Neutrophil (primary cell): ENCODE results near the gene CBLL1.

Experiments used
- H3K27ac ChIP-seq: fragments of 200-600 bp; sonication (generic); 2 replicates; pipeline ENCODE4 v1.5.1; 2016; ENCODE audit warnings: mild to moderate bottlenecking, moderate library complexity
- H3K27me3 ChIP-seq: fragments of 200-600 bp; sonication (generic); 2 replicates; pipeline ENCODE4 v1.6.0; 2016; ENCODE audit warnings: mild to moderate bottlenecking
- H3K36me3 ChIP-seq: fragments of 200-600 bp; sonication (generic); 2 replicates; pipeline ENCODE4 v1.5.1; 2017
- H3K4me1 ChIP-seq, 2 experiments: fragments of 200-600 bp in 1 of 2; sonication (generic) in 1 of 2; 1 replicate in 1 of 2; 2 replicates in 1 of 2; pipeline versions ENCODE4 v1.5.1 to v1.6.1; 2013 to 2016; ENCODE audit warnings: low read depth in 1 of 2, low read length in 1 of 2, mild to moderate bottlenecking in 1 of 2, moderate library complexity in 1 of 2; ENCODE audit not compliant: control insufficient read depth in 1 of 2, insufficient read depth in 1 of 2
- H3K4me3 ChIP-seq, 2 experiments: fragments of 200-600 bp in 1 of 2; sonication (generic) in 1 of 2; 1 replicate in 1 of 2; 2 replicates in 1 of 2; pipeline ENCODE4 v1.5.1; 2013 to 2016; ENCODE audit warnings: low read depth in 1 of 2, low read length in 1 of 2, mild to moderate bottlenecking in 1 of 2, moderate library complexity in 1 of 2
- H3K9me3 ChIP-seq: fragments of 200-600 bp; sonication (generic); 2 replicates; pipeline ENCODE4 v1.5.1; 2016
- TF ChIP-seq, protein P1 (sequence below): fragments of 200-600 bp; sonication (generic); IDR thresholded peaks from 2 replicates; pipeline ENCODE4 v1.5.1; 2016; ENCODE audit warnings: antibody characterized with exemption

CBLL1 gene

DNA sequence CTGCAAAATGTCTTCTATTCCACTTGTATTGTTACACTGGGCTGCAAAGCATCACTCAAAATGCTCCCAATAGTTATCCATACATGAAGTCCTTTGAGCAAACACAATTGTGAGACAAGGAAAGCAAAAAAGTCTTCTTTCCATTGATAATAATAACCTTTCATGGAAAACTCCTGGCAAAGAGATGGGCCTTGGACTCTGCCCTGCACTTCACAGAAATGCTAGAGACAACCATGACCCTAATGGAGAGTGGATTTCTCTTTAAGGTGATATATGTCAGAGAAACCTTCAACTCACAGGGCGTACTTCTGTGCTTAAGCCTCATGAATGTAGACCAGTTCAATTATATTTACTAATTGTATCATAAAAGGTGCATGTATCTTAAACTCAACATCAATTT is 39.7 kb downstream of the CBLL1 start:
- TF ChIP-seq, protein P1, sequence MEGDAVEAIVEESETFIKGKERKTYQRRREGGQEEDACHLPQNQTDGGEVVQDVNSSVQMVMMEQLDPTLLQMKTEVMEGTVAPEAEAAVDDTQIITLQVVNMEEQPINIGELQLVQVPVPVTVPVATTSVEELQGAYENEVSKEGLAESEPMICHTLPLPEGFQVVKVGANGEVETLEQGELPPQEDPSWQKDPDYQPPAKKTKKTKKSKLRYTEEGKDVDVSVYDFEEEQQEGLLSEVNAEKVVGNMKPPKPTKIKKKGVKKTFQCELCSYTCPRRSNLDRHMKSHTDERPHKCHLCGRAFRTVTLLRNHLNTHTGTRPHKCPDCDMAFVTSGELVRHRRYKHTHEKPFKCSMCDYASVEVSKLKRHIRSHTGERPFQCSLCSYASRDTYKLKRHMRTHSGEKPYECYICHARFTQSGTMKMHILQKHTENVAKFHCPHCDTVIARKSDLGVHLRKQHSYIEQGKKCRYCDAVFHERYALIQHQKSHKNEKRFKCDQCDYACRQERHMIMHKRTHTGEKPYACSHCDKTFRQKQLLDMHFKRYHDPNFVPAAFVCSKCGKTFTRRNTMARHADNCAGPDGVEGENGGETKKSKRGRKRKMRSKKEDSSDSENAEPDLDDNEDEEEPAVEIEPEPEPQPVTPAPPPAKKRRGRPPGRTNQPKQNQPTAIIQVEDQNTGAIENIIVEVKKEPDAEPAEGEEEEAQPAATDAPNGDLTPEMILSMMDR: no peak
- Histone ChIP-seq H3K4me1 (no peaks in the 10 kb centered on the region), H3K36me3 (no peaks in the 10 kb centered on the region), H3K4me3 (no peak overlapping the region), H3K27me3 (no peaks in the 10 kb centered on the region), H3K27ac (no peak overlapping the region), H3K9me3 (no peaks in the 10 kb centered on the region)

DNA sequence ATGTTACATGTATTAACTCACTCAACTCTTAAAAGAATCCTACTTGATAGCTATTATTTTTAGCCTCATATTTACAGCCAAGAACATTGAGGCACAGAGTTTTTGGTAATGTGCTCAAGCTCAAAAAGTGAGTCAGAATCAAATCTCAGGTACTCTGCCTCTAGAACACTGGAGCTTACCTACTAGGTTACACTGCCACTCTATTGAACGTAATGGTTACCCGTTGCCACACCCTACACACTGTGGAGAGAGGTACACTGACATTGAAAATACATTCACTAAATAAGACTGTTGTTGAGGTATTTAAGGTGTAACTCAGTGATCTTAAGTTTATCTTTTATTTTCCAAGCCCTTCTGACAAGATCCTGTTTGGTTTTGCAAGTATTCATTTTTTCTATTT is 41.2 kb downstream of the CBLL1 start:
- no peak overlapping the region for H3K4me3 ChIP-seq
- no peaks in the 10 kb centered on the region for H3K4me1 ChIP-seq
- H3K36me3 ChIP-seq: no peaks in the 10 kb centered on the region
- no peaks in the 10 kb centered on the region for H3K9me3 ChIP-seq
- TF ChIP-seq, protein P1: no peak
- no peaks in the 10 kb centered on the region for H3K27me3 ChIP-seq
- no peak overlapping the region for H3K27ac ChIP-seq

DNA sequence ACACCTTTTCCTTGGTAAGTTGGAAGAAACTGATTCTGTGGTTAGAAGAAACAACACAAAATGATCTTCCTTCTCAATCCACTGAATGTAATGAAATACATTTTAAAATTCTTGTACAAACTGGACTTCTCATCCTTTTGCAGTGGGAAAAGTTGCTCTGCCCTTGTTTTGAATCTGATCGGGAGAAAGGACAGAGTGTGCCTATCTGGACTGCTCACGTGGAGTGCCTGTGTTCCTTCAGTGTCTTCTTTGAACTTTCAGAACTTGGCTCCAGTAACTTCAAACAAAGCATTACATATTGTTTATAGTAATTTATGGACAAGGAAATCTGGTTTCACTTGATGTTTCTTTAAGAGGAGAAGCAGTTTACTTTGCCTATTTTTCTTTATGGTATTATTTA is 42.0 kb downstream of the CBLL1 start:
- H3K27me3 ChIP-seq: no peaks in the 10 kb centered on the region
- H3K4me3 ChIP-seq: no peak overlapping the region
- no peaks in the 10 kb centered on the region for H3K36me3 ChIP-seq
- TF ChIP-seq, protein P1: no peak
- H3K4me1 ChIP-seq: no peaks in the 10 kb centered on the region
- H3K9me3 ChIP-seq: no peaks in the 10 kb centered on the region
- no peak overlapping the region for H3K27ac ChIP-seq

- TF ChIP-seq, protein P1: no peak
These were observed 44.3 kb downstream of the CBLL1 start for GRCh38 chr7:107788216-107788615.

GRCh38 chr7:107788662-107789061 is 44.7 kb downstream of the CBLL1 start:
- Histone ChIP-seq H3K27ac (no peak overlapping the region), H3K36me3 (no peaks in the 10 kb centered on the region), H3K9me3 (no peaks in the 10 kb centered on the region), H3K4me3 (no peak overlapping the region), H3K4me1 (no peaks in the 10 kb centered on the region), H3K27me3 (no peaks in the 10 kb centered on the region)
- TF ChIP-seq, protein P1: no peak

More at GRCh38 chr7:107788216-107788615, 44.3 kb downstream of the CBLL1 start:
- H3K36me3 ChIP-seq: no peaks in the 10 kb centered on the region
- H3K27me3 ChIP-seq: no peaks in the 10 kb centered on the region
- no peak overlapping the region for H3K4me3 ChIP-seq
- no peaks in the 10 kb centered on the region for H3K4me1 ChIP-seq
- H3K27ac ChIP-seq: no peak overlapping the region
- H3K9me3 ChIP-seq: no peaks in the 10 kb centered on the region

- Histone ChIP-seq H3K9me3 (no peaks in the 10 kb centered on the region), H3K4me1 (no peaks in the 10 kb centered on the region), H3K27me3 (peaks cover 7% of the 10 kb centered on the region), H3K4me3 (no peak overlapping the region), H3K27ac (no peak overlapping the region), H3K36me3 (no peaks in the 10 kb centered on the region)
- TF ChIP-seq, protein P1: no peak
These were observed 45.7 kb downstream of the CBLL1 start for GRCh38 chr7:107789647-107790046.
